ENCODE results near the gene SHB.
"Not testable (repeated sequence)": the region's sequence is repeated elsewhere in the genome, so short reads cannot be mapped to it uniquely, and the experiment has no call there.

The SHB gene

DNA sequence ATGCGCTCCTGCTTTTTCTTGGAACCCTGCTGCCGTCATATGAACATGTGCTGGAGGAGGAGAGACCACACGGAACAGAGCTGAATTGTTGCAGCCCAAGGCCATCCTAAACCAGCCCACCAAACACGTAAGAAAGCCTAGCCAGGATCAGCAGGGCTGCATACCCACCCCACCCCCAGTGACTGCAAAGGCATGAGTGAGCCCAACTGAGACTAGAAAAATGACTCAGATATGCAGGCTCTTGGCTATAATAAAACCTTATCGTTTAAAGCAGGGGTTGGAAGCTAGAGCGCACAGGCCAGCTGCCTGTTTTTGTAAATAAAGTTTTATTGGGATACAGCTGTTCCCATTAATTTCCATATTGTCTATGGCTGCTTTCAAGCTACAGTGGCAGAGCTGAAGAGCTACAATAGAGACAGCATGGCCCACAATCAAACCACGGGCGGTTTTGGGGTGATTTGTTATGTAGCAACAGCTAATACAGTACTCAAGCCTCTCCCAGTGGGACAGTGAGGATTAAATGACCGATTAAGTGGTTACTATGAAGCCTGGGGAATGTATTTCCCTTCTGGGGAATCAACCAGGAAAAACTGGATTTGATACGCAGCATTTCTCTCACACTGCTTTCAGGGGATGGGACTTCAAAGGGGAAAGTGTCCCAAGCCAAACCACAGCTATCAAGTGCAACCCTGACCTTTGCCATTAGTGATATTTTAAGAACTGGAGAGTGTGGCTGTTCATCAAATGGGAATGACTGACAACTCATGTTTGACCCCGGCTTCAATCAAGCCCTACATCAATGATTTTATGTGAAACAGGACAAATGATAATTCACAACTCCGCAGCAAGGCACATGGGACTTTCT, 6.3 kb downstream of the SHB start:
- no peak for DNase-seq (ENCODE audit: low read depth)

DNA sequence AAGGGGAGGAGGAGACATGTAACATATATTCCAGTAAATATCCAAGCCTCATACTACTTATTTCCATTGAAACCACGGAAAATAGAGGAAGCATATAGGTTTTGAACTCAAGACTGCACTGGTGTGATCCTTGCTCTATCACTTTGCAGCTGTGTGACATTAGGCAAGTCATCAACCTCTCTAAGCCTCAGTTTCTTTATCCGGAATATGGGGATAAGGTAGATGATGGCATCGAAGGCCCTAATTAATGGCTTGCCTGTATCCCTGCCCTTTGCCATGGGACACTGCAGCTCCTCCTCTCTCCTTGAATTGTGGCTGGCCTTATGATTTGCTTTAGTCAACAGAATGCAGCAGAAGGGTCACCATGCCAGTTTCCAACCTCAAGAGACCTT, 6.9 kb downstream of the SHB start:
- no peak for DNase-seq (ENCODE audit: low read depth)

DNA sequence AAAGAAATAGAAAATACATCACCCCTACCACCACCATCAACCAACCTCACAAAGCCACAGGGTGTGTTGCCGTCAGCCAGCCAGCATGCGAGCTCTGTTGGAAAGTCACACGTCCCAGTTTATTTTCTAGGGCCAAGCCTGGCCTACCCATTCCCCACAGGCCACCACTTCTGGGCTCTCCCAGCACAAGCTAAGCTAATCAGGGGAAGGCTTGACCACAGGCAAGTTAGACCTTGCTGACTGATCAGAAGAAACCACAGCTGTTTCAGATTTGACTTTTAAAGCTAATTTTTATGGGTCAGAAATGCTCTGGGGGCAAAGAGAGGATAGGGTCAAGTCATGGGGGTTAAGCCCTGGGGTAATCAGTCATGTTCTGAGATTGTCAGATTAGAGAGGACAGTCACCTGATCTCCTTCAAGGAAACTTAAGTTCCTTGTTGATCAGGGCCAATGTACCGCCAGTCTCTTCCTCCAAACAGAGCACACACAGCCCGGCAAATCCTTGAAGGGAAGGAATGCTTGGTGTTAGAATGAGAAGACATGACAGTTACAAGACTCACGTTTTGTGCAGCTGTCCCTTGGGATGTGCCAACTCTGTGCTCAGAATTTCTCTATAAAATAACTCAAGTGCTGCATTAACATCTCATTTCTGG, 7.6 kb downstream of the SHB start:
- no peak for DNase-seq (ENCODE audit: low read depth)

DNA sequence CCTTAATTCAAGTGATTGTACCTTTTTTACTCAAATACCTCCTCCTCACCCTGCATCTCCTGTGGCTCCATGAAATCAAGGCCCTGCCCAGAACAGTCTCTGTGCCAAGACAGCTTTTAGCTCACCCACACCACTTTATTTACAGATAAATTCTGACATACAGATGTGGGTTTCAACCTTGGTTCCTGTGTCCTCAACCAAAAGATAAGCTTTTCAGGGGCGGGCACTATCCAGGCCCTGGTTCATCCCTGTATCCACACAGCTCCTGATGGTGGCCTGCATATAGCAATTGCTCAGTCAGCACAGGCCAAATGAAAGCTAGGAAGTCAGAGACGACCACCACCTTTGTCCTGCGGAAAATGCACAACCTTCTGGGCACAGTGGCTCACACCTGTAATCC, 8.3 kb downstream of the SHB start:
- no peak for DNase-seq (ENCODE audit: low read depth)

DNA sequence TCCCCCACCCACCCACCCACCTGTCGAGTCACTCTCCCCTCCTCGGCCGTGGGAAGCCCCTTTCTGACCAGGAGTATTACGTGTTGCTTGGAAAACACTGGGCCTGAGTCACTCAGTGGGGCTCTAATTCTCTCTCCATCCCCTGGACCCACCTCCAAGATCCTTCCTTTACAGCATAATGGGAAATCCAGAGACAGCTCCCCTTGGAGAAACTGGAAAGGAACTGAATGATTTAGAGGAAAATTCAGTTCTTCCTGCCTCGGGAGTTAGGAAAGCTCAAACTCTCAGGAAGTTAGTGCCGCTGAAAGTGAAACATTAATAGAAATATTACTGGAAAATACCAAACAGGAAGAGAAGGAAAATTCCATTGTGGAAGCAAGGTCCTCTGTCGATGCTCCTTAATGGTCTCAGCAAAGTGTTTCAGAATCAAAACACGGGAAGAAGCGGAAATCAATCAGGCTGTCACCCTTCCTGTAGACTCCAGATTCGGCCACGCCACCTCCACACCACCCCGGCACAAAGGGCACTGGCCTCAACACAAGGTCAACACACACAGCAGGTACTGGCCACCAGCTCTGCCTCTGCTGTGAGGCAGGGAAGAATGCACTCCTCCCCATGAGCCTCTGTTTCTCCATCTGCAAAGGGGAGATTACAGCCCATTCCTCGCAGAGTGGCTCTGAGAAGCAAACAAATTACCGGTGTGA, 9.6 kb downstream of the SHB start:
- no peak for DNase-seq (ENCODE audit: low read depth)

DNA sequence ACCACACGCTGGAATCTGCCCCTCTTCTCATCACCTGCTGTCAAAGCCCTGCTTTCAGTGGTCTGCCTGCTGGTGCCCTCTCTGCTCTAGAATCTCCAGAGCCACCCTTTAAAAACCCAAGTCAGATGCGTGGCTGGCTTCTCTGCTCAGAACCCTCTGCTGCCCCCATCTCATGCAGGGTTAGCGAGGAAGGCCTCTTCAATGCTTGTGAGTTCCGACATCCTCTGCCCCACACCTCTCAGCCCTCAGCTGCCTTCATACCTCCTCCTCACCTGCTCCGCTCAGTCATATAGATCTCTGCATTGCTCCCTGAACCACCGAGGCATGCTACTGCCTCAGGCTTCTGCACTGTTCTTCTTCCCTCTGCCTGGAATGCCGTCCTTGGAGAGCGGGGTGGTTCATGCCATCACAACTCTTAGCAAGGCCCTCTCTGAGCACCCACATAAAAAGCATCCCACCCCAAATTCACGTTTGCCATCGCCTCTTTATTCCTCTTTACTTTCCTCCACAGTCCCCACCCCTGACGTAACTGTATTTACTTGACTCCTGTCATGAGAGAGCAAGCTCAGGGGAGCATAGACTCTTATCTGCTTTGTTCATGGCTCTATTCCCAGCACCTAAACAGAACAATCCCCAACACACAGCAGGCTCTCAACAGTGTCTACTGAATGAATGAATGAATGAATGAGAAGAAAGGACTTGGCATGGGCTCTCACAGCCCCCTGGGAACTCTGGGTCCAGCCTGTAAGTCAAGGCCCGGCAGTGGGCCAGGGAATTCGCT, 10.4 kb downstream of the SHB start:
- no peak for DNase-seq (ENCODE audit: low read depth)

DNA sequence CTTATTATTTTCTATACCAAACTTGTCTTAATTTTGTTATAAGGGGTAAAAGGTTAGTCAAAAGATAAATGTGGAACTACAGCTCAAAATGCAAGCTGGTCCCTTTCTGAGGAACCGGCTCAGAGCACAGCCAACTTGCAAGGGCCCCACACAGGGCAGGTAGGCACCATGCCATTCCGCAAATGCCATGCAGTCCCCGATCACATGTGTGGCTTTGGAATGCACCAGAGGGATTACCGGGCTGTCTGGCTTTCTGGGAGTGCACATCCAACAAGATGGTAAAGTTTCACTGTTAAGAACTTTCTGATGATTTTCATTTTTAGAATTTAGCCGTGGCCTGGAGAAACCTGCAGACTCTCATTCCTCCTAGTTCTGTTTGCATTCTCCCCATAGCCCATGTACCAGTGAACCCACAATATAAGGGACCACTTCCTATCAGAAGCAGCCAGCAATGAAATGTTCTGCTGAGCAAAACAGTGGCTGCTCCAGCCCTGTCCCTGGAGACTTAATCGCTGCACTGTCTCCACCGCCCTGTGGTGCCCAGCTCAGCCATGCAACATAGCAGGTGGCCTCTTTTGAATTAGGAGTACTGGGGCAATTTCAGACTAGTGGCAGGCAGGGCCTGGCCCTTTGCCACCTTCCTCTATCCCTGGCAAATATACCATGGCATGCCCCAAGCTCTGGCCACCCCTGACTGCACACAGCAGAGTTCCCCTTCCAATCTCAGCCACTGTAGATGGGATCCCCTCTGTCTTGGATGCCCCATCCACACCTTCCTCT, 11.4 kb downstream of the SHB start:
- no peak for DNase-seq (ENCODE audit: low read depth)

DNA sequence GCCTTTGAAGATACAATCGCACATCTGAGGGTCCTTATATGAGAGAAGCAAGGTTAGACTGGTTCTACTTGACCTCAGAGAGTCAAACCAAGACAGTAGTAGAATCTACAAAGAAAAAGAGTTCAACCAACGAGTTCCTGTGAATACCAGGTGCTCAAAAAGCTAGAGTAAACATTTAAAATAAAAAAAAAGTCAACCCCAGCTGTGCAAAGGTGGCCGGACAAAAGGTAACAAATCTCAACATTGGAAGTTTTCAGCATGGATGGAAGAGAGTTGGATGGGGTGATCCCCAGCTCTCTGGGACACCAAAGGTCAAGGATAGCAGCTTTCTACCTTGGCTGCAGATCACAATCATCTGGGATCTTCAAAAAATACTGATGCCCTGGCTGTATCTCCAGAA, 14.4 kb downstream of the SHB start:
- no peak for DNase-seq (ENCODE audit: low read depth)

DNA sequence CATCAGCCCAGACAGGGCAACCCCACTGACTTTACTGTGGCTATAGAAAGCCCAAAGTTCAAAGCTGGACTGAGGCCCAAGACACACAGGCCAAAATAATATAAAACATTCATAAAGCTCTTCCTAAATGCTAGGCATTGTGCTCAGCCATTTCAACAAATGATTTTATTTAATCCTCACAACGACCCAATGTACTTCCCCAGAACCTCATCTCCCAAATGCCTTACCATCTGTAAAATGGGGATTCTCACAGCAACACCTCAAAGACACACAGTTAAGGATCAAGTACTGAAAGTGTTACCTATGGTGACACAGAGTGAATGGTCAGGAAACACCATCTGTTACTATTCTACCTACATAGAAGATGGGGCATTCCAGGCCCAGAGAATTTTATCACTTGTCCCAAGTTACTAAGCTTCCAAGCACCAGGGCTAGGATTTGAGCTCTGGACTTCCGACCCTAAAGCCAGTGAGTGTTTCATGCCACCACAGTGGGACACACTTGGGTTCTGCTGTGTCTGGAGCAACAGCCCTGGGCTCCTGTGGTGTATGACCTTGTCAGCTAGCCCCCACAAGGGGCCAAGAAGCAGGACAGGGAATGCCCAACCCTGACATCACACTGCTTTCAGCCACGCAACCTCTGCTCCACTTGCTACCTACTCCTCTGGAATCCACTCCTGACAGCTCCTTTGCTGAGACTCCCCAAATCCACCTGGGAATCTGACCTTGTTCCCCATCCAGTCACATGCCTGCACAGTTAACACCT, 15.1 kb downstream of the SHB start:
- no peak for DNase-seq (ENCODE audit: low read depth)

DNA sequence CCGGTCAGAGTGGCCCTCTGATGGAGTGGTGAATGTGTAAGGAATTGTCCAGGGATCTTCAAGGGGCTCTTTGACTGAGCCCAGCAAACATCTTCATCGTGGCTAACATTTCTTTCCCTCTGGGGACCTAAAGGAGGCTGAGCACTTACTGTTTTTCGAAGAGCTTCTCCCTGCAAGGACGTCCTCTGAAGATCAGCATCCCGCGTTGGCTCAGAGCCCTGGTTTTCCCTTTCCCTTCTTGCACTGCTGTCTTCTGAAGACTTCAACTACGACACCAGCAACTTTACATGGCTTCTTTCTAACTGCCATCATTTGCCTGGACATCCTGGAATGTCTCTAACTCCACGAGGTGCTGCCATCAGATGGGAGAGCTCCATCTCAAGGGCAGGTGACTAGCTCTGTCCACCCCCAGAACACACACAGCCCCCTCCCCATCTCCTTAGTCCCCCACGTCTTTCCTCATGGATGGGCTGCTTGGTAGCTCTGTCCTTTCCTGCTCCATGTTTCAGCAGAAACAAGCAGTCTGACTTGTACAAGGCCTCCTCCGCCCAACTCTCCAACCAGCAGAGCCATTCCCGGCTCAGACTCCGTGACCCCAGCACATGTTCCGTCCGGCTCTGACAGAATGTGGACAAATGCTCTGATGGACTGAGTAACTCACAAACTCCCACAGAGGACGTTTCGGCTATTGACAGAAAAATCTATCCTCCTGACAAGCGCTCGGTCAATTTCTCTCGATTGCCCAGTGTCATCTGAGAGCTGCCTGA, 17.1 kb downstream of the SHB start:
- DNase-seq (ENCODE audit: low read depth), result no peak

DNA sequence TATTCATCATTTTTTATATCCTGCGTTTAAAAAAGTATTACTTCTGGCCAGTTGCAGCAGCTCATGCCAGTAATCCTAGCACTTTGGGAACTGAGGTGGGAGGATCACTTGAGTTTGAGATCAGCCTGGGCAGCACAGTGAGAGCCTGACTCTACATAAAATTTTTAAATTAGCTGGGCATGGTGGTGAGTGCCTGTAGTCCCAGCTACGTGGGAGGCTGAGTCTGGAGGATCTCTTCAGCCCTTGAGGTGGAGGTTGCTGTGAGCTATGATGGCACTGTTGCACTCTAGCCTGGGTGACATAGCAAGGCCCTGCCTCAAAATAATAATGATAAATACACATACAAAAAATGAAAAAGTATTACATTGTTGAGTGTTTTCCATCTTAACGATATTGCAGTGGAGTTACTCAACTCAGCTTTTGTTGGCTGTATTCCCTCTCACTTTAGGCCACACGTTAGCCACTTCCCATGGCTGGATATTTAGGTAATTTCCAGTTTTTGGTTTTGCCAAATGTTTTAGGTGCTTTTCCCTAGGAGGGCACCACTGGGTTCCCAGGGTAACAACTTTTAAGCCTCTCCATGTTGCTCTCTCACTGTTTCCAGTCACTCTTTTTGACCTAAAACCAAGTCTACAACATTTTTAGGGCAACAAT, 20.6 kb downstream of the SHB start:
- DNase-seq (ENCODE audit: low read depth), result no peak

DNA sequence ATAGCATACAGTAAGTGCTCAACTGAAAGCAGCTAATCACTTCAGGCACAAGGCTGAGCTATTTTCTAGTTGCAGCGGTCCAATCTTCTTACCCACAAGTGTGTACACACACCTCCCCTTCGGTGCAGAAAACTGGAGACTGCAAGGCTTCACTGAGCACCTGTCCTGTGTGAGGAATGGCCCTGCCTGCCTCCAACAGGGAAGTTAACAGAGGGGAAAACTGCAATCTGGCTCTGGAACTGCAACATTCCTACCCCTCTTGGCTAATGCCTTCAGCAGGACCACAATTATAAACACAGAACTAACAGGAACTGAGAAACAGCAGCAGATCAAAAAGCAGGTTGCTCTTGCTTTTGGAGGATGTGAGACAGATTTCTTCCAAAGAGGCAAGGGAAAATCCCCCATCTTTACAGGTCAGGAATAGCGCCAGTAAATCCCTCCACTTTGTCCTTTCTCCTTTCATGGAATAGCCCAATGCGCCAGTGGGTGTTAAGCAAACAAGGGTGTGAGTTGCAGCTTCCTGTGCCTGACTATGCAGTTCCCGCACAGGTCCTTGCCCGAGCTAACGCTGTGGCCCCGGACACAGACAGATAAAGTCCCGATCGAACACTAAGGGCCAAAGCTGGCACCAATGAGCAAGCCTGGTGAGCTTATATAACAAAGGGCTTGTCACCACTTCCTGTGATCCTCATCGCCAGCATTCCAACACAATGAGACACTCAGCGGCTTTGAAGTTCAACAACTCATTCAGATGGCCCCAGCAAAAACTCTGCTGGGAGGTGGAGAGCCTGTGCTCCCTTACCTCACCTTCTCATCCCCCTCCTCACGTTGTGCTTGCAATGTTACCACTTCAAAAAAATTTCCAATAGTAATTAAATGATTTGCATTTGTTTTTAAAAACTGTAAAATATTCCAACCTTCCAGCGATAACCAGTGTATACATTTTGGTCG, 21.5 kb downstream of the SHB start:
- no peak for DNase-seq (ENCODE audit: low read depth)

DNA sequence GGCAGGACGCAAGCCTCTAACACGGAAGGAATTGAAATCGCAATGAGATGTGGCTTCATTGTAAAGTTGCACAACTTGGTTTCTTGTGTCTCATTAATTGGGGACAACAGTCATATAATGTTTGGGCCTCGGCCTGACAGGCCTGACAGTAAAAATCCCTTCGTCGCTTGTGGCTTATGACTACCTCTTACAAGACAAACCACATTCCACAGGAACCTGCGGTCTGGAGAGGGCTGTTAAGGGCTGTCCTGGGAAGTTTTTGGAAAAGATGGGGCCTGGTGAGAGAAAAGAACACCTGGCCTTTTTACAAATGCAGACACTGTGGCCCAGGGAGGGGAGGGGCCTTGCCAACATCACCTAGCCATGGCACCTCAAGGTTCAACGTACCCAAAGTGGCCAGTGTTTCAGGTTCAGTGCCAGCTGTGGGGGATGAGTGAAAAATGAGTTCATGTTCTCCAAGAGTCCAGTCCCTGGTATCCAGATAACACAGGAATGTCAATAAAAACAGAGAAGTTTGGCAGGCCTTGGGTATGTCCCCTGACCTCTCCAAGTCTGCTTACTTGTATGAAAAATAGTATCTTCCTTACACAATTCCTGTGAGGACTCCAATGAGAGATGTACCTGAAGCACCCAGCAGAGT, 22.2 kb downstream of the SHB start:
- no peak for DNase-seq (ENCODE audit: low read depth)

DNA sequence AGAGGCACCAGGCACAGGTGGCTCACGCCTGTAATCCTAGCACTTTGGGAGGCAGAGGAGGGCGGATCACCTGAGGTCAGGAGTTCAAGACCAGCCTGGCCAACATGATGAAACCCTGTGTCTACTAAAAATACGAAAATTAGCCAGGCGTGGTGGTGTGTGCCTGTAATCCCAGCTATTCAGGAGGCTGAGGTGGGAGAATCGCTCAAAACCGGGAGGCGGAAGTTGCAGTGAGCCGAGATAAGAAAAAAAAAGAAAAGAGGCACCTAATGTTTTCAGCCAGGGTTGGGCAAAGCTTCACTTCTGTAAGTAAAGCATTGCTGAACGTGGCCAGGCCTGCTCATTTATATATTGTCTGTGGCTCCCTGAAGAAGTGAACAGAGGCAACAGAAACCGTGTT, 23.1 kb downstream of the SHB start:
- DNase-seq (ENCODE audit: low read depth), result not testable (repeated sequence)

DNA sequence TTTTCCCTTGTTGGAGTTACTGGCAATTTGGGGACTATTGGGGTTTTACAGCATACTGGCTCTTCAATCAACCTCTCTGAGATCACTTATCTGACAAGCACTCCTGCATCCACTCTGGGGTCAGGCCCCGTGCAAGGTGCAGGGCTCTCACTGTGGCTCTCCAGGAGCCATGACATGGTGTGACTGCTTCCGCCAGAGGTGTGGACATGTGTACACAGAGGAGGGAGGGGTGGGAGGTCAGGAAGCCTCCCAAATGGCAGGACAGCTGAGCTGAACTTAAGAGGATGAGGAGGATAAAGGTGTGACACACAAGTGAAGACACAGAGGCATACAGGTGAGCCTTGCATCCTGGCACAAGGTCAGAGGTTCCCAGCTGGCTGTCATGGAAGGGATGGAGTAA, 24.3 kb downstream of the SHB start:
- no peak for DNase-seq (ENCODE audit: low read depth)

DNA sequence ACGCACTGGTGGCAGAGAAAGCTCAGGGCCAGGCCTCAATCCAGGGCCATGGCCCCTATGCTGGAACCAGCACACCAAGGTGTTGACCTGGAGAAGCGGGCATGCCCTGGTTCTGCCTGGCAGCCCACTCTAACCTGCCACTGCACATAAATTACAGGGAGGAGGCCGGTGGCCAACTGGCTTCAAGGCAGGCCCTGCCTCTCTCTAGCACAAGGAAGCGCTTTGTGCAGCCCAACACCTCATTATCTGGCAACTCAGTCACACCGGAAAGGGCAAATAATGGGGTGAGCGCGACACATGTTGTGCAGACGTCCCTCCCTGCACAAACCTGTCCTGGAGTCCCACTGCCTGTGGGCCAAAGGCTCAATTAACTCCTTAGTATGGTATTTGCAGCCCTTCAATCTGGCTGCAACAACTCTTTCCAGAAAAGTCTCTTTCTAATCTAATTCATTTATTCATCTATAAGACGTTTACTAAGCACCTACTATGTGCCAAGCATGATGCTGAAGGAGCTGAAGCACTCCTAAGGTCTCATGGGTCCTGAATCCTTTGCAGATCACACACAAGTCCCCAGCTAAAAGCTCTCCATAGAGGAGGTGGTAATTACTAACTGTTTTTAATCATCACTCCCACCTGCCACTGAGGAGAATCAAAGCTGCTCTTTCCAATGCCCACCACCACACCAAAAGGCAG, 24.9 kb downstream of the SHB start:
- DNase-seq (ENCODE audit: low read depth), result no peak
